ENCODE results near the gene DGKB.

DNA sequence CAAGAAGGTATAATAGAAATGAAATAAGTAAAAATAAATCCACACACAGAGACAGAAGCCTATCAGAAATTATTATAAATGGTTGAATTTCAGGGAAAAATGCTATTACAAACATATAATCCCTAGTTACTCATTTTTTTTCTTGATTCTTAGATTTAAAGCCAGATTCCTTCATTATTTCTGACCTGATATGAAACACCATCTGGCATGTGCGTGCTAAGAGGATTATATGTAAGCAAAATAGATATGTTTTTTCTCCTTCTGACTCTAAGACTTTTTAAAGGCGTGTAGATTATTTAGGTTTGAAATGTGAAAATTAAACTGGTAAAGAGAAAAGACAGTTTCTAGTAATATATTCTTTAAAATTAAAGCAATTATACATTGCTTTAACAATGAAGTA is 676.4 kb downstream of the DGKB start:
- TF ChIP-seq YY1 (IDR thresholded peaks at IDR 0.05; ENCODE audit: insufficient read depth, insufficient read length) (no peak), ZNF274 (IDR thresholded peaks at IDR 0.05; ENCODE audit: low read depth, low read length) (no peak), SUZ12 (IDR thresholded peaks at IDR 0.05; ENCODE audit: extremely low read depth, insufficient read depth, insufficient read length) (no peak)

Measured in NT2/D1 (cell line).